HT1080 (cell line): ENCODE results near the gene ZNF185. TPM values are rescaled to one million over a fixed set of nuclear protein-coding genes. Genes with fewer than 3 reads are reported as not detected.

Experiments used
- DNase-seq: peaks from one replicate; pipeline ENCODE4 v3.0.0-alpha.2; 2015; ENCODE audit warnings: low read depth
- total RNA-seq: library from RNA; depleted of rRNA; stranded (reverse); fragments of >200 nt; shearing (Covaris generic); gene quantifications from 2 replicates; pipeline ENCODE4 v1.2.3, GENCODE V29; 2014

Gene ZNF185
- total RNA-seq, 1 experiment from 2014 or later: 16.2 TPM

GRCh38 chrX:152915541-152916241 lies 17.8 kb downstream of the ZNF185 start:
- DNase-seq: peak; percentile 53

- DNase-seq: no peak
These were observed 20.1 kb downstream of the ZNF185 start for GRCh38 chrX:152917656-152918579.

- no peak for DNase-seq
These were observed 20.8 kb downstream of the ZNF185 start for GRCh38 chrX:152918707-152919106.

- no peak for DNase-seq
These were observed 25.7 kb downstream of the ZNF185 start for GRCh38 chrX:152923599-152923998.

GRCh38 chrX:152925835-152926234 lies 28.0 kb downstream of the ZNF185 start:
- DNase-seq: no peak

GRCh38 chrX:152926279-152926678 lies 28.4 kb downstream of the ZNF185 start:
- peak; percentile 88 for DNase-seq

GRCh38 chrX:152926923-152927322 lies 29.1 kb downstream of the ZNF185 start:
- DNase-seq: no peak

- no peak for DNase-seq
These were observed 30.2 kb downstream of the ZNF185 start for GRCh38 chrX:152927858-152928760.

GRCh38 chrX:152928761-152929400 lies 31.0 kb downstream of the ZNF185 start:
- no peak for DNase-seq

GRCh38 chrX:152929898-152930297 lies 32.0 kb downstream of the ZNF185 start:
- no peak for DNase-seq

GRCh38 chrX:152930516-152930915 lies 32.6 kb downstream of the ZNF185 start:
- DNase-seq: no peak

- no peak for DNase-seq
These were observed 34.3 kb downstream of the ZNF185 start for GRCh38 chrX:152932144-152932543.

GRCh38 chrX:152932598-152933175 lies 34.8 kb downstream of the ZNF185 start:
- no peak for DNase-seq

- no peak for DNase-seq
These were observed 38.4 kb downstream of the ZNF185 start for GRCh38 chrX:152936306-152936705.

- DNase-seq: no peak
These were observed 39.4 kb downstream of the ZNF185 start for GRCh38 chrX:152937236-152937635.

- peak; percentile 91 for DNase-seq
These were observed 43.6 kb downstream of the ZNF185 start for GRCh38 chrX:152941328-152942076.

GRCh38 chrX:152942077-152942442 lies 44.2 kb downstream of the ZNF185 start:
- DNase-seq: no peak

- DNase-seq: no peak
These were observed 46.0 kb downstream of the ZNF185 start for GRCh38 chrX:152943826-152944225.

- DNase-seq: no peak
These were observed 47.4 kb downstream of the ZNF185 start for GRCh38 chrX:152945021-152945979.
